Left forelimb (tissue), 1 donor: Measurements from ENCODE around the gene ZIM2.
A peak's percentile ranks its signal among the peaks of the same experiment; 100 is the strongest.
"Not testable (repeated sequence)": the region's sequence is repeated elsewhere in the genome, so short reads cannot be mapped to it uniquely, and the experiment has no call there.

Source experiments
- DNase-seq: peaks from one replicate; pipeline ENCODE4 v3.0.0-alpha.2; 2018; ENCODE audit warnings: low spot score

The ZIM2 gene

GRCh38 chr19:56840451-56841192, at the start of gene ZIM2, which contains the start of gene PEG3:
Gene ZIM2 (minus strand): TSS chr19:56840726. CDS start chr19:56824277, 16,449 bp downstream.
Gene PEG3 (minus strand): TSS chr19:56840726. CDS start chr19:56824655, 16,071 bp downstream.
- peak; percentile 91 for DNase-seq

DNA sequence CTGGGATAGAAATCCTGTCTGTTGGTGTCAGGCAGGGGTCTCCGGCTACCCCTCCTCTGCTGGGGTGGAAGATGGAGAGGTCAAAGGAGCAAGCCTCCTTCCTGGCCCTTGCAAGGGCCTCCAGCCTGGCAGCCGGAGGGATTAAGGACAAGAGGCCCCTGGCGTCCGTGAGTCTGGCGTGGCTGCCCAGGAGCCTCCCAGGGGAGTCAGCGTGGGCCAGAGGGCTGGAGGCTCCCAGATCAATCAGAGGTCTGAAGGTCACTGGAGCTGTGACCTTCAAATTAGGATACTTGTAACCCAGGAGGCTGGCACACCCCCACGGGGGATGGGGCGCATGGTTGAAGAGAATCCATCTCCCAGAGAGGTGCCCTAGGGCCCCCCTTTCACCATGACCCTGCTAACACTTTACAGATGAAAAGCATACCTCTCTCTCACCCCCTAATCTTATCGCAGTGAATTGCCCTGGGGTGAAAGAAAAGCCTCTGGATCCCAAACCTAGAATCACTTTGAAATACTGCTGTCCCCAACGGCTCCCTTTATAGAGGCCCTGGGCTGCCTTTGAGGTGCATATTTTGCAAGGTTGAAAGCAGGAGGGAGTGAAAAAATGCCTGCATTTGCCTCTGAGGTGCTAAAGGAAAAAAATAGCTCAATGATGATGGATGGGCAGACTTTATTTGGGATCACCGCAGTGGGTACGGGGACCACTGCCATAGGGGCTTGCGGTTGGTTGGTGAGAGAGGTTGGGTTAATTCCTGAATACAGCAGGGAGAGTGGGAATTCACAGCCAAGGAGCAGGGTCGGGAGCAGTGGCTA, 44.9 kb upstream of the ZIM2 start:
- peak; percentile 45 for DNase-seq

DNA sequence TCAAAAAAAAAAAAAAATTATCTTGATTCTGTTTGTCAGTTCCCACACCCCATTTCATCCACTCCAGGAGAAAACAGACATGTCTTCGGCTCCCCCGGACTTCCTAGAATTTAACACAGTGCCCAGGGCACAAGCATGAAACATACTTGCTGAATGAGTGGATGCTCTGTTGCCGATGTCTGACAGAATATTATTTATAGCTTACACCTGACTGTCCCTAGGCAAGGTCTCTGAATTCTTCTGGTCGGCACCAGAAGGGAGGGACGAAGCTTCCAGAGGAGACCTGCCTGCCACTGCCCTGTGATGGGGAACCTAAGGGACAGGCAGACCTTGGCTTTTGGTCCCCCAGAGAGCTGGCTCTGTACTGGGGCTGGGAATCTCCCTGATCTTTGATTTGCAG, 43.9 kb upstream of the ZIM2 start:
- DNase-seq = no peak

DNA sequence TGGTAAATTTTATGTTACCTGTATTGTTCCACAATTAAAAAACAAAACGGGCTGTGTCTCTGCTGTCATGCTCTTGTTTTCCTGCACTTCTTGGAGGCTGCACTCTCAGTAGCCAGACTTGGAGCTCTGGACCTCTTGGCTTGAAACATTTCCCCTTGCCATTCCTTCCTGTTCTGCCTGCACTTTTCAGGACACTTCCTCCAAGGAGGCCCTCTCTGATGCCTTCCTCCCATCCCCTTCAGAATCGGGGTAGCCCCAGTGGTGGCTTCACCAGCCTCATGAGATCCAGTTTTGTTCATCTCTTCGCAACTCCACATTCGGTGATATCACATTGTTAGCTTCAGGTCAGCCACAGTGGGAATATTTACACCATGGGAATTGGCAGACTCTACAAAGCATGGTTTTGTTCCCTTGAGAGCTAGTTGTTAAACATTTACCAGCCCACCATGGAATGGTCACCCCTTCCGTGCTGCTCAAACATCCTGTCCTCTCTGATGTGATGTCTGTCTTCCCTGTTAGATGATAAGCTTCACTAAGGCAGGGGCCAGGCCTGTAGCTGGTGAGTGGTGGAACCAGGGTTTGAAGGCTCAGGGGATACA, 40.2 kb upstream of the ZIM2 start:
- DNase-seq = no peak

DNA sequence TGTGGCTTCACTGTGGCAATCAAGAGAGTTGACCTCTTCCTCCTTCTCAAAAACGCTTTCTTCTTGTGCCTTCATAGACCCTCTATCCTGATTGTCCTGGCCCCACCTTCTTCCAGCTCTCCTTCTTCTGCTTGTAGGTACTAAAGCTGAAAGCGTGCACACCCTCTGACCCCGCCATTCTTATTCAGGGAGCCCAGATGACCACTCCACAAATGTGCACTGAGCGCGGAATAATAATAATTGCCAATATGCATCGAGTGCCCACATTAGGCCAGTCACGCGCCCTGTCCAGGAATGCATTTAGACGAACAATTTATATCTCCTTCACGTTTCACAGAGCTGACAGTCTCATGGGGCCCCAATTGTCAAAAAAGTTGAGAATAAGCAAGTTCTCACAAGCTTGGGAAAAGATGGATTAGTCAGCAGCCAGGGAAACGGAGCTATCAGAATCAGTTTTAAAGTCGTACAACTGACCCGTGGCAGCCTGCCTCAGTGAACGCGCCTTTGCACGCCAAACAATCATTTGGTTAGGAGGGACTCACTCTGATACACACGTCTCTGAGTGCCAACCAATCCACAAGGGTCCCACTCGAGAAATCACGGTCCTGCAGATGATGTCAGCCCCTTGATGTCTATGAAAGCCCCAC, 36.7 kb upstream of the ZIM2 start:
- no peak for DNase-seq

DNA sequence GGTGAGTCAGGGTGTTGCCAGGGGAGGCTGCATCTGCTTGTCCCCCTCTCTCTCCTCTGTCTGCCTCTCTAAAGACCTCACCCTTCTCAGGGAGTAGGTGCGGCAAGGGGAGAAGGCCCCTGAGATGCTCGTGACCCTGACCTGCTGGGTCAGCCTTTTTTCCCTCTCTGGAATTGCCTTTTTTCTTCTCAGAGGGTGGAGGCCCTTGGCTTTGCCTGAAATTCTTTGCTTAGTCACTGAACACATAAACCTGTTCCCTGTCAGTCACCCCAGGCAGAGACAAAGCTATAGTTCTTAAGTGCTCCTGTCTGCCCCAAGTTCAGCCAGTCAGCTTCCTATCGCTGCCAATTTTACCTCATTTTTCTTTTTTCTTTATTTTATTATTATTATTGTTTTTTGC, 35.2 kb upstream of the ZIM2 start:
- DNase-seq = no peak

GRCh38 chr19:56874530-56874929, 34.0 kb upstream of the ZIM2 start:
- DNase-seq = no peak

DNA sequence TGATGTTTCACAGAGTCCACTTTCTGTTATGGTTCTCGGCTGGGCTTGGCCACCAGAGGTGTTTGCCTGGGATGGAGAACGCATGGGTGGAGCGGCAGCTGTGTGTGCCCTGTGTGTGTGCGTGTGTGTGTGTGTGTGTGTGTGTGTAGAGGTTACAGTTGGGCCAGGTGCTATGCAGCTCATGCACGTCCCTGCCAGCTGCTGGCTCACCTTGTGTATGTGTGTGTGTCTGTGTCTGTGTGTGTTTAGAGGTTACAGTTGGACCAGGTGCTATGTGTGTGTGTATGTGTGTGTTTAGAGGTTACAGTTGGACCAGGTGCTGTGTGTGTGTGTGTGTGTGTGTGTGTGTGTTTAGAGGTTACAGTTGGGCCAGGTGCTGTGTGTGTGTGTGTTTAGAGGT, 33.0 kb upstream of the ZIM2 start:
- DNase-seq = no peak

DNA sequence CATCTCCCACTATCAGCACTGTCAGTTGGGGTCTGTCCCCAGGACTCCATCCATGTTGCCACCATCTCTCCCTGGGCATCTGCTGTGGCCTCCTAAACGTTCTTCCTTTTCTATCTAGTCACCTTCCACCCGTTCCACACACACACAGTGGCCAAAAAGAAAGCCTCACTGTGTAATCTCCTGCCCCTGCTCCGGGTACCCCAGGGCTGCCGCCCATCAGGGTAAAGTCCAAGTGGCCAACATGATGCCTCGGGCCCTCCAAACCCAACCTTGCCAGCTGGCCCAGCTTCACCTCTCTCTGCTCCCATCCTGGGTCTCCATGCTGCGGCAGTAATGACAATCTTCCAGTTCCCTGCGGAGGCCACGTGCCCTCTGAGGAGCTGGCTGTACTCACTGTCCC, 29.4 kb upstream of the ZIM2 start:
- DNase-seq = no peak

GRCh38 chr19:56868446-56868845, 27.9 kb upstream of the ZIM2 start:
- DNase-seq = no peak

- DNase-seq = no peak
Measured at GRCh38 chr19:56866538-56866937, 26.0 kb upstream of the ZIM2 start.

- no peak for DNase-seq
Measured at GRCh38 chr19:56864443-56865125, 24.1 kb upstream of the ZIM2 start.

GRCh38 chr19:56862741-56863140, 22.2 kb upstream of the ZIM2 start:
- DNase-seq = no peak

- not testable (repeated sequence) for DNase-seq
Measured at GRCh38 chr19:56860409-56860808, 19.9 kb upstream of the ZIM2 start.

DNA sequence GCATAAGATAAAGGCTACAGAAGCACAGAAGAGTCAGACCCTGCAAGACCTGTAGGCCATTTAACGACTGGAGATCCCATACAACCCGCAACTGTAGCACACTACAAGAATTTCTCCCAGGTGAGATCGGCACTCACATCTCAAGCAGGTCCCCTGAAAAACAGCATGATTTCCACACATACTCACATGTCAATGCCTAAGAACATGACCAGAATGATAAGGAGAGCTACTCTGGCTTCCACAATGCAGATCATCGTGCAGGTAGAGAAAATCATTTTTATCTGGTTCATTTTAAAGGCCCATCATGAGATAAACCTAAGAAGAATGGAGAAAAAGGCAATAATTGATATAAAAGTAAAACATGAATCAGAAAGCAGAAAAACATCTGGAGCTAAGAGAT, 17.5 kb upstream of the ZIM2 start:
- DNase-seq = no peak

- DNase-seq = no peak
Measured at GRCh38 chr19:56856822-56857221, 16.3 kb upstream of the ZIM2 start.

- DNase-seq = not testable (repeated sequence)
Measured at GRCh38 chr19:56852361-56852760, 11.8 kb upstream of the ZIM2 start.

- DNase-seq = no peak
Measured at GRCh38 chr19:56848166-56848565, 7.6 kb upstream of the ZIM2 start.

DNA sequence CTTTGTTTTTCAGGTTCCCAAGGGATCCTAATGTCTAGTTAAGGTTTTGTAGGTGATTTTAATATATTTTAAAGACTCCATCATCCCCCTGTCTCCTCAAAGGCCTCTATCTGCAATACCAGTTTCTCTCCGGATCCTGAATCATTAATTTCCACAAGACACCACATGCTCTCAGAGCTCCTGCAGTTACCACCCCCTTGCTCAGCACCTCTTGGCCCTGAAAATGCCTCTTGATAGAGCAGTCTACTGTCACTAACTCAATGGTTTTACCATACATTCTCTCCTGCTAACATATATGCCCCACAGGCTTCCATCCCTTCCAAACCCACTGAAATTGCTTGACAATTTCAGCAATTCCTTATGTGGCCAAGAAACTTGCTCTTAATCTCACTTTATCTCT, 1.9 kb upstream of the ZIM2 start:
- no peak for DNase-seq

DNA sequence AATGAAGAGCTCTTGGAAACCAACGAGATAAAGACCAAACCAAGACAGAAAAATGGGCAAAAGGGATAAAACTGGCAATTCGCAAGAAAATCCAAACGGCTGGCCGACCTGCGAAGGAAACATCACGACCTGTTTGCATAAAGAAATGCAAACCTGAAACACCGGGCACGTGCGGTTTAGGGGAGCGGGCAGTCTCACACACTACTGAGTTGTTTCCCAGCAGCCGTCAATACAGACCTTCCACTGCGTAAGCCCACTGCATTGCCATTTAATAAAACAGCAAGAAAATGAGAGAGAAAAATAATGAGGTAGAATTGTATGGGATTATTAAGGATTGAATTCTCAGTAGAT, 642 bp upstream of the ZIM2 start:
- no peak for DNase-seq

DNA sequence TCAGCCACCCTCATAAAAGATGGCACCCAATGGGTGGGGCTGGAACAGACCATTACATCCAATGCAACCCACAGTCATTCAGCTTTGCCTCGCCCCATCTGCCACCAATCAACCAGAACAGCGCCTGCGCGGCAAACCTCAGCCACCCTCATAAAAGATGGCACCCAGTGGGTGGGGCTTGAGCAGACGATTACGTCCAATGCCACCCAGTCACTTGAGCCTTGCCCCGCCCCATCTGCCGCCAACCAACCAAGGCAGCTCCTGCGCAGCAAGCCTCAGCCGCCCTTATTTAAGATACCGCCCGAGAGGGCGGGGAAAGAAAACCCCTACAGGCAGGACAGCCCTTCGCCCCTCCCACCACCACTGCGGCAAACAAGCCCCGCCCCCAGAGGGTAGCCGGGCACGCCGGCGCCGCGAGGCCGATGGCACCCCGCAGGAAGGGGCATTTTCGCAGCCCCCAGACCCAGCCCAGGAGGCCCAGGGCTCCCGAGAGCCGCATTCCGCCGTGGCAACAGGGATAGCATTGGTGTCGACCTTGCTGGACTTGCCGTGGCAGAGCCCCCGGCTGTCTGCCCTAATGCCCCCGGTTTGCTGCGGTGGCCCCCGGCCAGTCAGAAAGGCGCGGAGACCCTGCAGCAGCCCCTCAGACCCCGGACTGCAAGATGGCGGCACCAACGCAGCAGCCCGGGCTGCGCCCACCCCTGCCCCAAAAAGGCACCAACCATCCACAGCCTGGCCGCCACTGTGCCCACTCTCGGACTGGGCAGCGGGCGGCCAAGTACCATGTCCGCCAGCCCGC, 675 bp downstream of the ZIM2 start:
- DNase-seq = peak; percentile 92
